Endothelial cell of umbilical vein (primary cell): ENCODE measurements around the gene EIF4B.

Source experiments
- TF ChIP-seq, protein P1 (sequence below): IDR thresholded peaks from 2 replicates; pipeline ENCODE4 v1.6.1; 2011; ENCODE audit not compliant: insufficient read depth, insufficient read length
- TF ChIP-seq, protein P2 (sequence below), 2 donors: IDR thresholded peaks; 1 replicate in 1 of 2; 2 replicates in 1 of 2; pipeline ENCODE4 v1.5.1; 2011; ENCODE audit warnings: low read length in 2 of 2, mild to moderate bottlenecking in 2 of 2, moderate library complexity in 2 of 2, control low read depth in 1 of 2, inconsistent platforms in 1 of 2, low read depth in 1 of 2; ENCODE audit not compliant: insufficient read depth in 1 of 2; ENCODE audit errors: extremely low read depth in 1 of 2

GRCh38 chr12:53005215-53005985 lies 856 bp upstream of the EIF4B start:
- TF ChIP-seq, protein P1, sequence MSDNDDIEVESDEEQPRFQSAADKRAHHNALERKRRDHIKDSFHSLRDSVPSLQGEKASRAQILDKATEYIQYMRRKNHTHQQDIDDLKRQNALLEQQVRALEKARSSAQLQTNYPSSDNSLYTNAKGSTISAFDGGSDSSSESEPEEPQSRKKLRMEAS = no peak
- TF ChIP-seq, protein P2, sequence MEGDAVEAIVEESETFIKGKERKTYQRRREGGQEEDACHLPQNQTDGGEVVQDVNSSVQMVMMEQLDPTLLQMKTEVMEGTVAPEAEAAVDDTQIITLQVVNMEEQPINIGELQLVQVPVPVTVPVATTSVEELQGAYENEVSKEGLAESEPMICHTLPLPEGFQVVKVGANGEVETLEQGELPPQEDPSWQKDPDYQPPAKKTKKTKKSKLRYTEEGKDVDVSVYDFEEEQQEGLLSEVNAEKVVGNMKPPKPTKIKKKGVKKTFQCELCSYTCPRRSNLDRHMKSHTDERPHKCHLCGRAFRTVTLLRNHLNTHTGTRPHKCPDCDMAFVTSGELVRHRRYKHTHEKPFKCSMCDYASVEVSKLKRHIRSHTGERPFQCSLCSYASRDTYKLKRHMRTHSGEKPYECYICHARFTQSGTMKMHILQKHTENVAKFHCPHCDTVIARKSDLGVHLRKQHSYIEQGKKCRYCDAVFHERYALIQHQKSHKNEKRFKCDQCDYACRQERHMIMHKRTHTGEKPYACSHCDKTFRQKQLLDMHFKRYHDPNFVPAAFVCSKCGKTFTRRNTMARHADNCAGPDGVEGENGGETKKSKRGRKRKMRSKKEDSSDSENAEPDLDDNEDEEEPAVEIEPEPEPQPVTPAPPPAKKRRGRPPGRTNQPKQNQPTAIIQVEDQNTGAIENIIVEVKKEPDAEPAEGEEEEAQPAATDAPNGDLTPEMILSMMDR (IDR thresholded peaks at IDR 0.05; ENCODE audit: extremely low read depth in 1 of 2, insufficient read depth in 1 of 2, low read depth in 1 of 2, low read length in 2 of 2) = no peak
